GM21381 (cell line): ENCODE data around the gene NAALADL2.

Experiments
- ATAC-seq: cut with Tn5 transposase; IDR thresholded peaks from one replicate; pipeline ENCODE4 v1.9.1; 2021; ENCODE audit warnings: mild to moderate bottlenecking, moderate library complexity; ENCODE audit not compliant: unreplicated experiment

NAALADL2 gene

DNA sequence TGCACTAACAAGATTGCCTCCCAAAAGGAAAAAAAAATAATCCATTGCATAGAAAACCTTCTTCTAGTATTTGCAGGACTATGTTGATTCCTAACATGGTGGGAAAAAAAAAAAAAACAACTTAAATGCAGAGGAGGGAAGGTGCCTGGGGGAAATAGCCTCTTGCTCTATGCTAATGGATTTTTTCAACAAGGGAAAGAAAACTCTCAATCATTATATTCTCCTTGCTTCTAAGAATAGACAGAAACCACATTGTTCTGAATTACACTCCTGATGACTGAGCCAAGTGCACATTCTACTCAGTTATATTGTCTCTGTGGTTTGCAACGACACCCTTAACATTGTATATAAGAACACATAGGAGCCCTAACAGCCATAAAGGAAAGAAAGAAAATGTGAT is 760.2 kb downstream of the NAALADL2 start:
- no peak for ATAC-seq

DNA sequence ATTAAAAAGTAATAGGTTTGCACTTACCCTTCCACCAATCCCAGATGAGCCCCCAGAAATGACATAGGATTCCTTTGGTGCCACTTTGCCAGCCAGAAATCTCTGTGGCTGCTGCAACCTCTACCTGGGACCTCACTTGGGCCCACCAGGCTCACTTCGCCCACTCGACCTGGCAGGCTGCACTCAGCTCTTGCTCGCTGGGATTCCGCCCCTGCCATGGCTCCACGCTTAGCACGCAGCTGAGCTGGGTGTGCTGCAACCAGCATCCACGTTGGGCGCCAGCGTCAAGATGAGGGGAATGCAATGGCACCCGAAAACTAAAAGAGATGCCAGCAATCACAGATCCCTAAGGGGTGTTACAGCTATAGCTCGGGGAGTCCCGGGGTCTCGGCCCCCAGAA is 761.0 kb downstream of the NAALADL2 start:
- no peak for ATAC-seq

- ATAC-seq = no peak
These were observed 761.4 kb downstream of the NAALADL2 start for GRCh38 chr3:175620532-175620931.

GRCh38 chr3:175640958-175641357 is 781.8 kb downstream of the NAALADL2 start:
- no peak for ATAC-seq

DNA sequence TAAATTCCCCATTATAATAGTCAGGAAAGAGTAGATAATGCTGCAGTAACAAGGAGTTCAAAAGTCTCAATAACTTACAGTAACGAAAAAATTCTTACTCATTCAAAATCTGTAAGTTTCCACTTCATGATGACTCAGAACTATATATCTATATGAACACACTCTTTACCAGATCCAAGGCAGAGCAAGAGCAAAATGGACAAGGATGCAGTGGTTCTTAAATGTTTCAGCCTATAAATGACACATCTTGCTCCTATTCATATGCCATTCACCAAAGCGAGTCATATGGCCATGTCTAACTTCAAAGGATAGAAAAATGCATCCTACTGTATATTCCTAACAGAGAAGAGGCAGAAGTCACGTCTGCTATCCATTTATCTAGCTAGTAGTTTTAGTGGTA is 787.7 kb downstream of the NAALADL2 start:
- ATAC-seq = no peak

- ATAC-seq = no peak
These were observed 789.8 kb downstream of the NAALADL2 start for GRCh38 chr3:175648899-175649298.

- no peak for ATAC-seq
These were observed 792.6 kb downstream of the NAALADL2 start for GRCh38 chr3:175651716-175652115.

- ATAC-seq = no peak
These were observed 796.2 kb downstream of the NAALADL2 start for GRCh38 chr3:175655351-175655750.

GRCh38 chr3:175656461-175656860 is 797.3 kb downstream of the NAALADL2 start:
- ATAC-seq = no peak

- ATAC-seq = no peak
These were observed 800.7 kb downstream of the NAALADL2 start for GRCh38 chr3:175659670-175660350.

DNA sequence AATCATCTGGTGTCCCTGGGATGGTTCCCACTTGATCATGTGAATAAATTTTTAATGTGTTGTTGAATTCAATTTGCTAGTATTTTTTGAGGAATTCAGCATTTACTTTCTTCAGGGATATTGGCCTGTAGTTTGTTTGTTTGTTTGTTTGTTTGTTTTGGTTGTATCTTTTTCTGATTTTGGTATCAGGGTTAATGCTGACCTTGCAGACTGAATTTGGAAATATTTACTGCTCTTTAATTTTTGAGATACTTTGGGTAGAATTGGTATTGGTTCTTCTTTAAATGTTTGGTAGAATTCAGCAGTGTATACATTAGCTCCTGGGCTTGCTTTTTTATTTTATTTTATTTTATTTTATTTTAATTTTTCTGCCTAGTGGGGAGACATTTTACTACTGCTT is 803.7 kb downstream of the NAALADL2 start:
- no peak for ATAC-seq

DNA sequence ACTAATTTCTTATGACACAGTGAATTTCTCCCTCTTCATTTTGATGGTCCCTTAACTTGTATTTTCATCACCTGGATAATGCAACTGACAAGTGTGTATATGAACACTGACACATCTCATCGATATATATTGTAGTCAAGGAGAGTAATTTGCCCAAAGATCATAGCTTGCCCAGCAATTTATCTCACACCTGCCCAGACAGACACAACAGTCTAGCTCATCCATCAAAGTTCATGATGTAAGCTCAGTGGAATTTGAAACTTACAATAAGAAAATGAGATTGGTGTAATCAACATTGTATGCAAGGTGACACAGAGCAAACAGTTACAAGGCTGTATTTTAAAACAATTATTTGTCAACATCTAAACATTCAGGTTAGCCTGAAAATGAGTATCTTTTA is 805.8 kb downstream of the NAALADL2 start:
- ATAC-seq = no peak

DNA sequence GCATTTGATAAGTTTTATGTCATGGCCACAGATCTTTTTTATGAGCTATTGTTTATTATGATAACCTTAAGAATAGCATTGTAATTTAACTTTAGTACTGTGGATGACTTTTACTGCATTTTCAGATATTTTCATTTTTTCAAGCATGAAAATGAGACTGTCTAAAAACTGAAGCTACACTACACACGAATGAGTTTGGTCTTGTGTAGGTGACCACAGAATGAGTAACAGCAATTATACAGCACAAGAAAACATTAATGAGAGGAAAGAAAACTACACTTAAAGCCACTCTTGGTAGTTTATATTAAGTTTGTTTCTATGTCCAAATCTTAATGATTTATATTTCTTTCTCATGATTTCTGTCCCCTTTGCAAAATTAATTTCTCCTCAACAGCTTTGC is 809.2 kb downstream of the NAALADL2 start:
- no peak for ATAC-seq

DNA sequence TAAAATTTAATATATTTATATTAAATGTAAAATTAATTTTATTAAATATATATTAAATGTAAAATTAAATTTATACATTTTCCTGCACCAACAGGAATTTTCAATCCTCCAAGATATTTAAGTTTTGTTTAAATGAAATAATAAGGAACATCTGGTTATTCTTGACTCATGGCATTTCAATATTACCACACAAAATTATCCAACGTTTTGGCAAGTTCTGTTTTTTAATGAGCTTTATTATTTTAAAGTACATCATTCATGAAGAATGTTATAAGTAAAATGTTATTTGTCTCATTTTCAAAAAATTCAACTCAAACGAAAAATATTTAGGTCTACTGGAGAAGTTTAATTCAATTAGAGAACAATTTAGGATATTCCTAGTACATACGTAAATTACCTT is 811.4 kb downstream of the NAALADL2 start:
- no peak for ATAC-seq

GRCh38 chr3:175672119-175672689 is 813.1 kb downstream of the NAALADL2 start:
- ATAC-seq = no peak

DNA sequence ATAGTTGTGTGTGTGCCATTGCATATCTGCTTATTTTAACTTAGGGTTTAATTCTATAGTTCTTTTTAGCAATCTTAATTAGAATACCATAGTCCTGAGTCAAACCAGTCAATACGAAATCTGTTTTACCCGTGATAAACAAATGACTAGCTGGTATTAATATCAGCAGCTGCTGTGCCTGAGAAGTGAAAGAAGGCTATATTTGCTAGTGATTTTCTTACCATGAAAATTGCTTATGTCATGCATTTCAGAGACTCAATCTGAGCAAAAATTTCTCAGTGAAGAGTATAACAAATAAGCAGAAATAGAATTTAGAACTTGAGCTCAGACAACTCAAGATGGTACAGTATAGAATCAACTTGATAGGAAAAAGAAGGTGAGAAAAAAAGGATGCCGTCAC is 820.4 kb downstream of the NAALADL2 start:
- ATAC-seq = no peak

- no peak for ATAC-seq
These were observed 833.1 kb downstream of the NAALADL2 start for GRCh38 chr3:175692256-175692655.

GRCh38 chr3:175695251-175695650 is 836.1 kb downstream of the NAALADL2 start:
- no peak for ATAC-seq

GRCh38 chr3:175702956-175703355 is 843.8 kb downstream of the NAALADL2 start:
- no peak for ATAC-seq

DNA sequence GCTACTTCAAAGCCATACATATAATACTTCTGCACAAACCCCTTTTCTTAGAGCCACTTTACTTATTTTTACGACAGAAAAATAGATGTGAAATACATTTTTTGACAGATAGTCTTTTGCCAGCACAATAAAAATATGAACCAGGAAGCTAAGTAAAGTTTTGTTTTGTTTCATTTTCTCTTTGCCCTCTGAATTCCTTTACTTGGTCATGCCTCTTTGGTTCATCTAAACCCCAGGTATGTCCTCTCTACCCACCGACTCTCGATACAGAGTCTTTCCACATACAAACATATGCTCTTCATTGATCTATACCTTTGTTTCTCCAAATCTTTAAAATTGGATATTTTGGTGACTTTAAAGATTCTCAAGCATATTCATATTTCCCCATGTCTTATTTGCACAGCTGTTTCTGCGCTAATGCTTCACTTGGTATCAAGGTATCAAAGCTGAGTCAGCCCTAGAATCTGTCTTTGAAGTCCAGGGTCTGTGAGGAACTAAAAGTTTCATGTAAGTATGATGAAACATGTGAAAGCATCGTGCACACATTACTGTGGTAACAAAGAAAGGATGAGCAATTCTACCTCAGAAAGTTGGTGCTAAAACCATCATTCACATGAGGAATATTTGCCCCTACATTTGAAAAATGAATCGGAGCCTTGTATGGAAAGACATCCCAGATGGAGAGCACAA is 845.4 kb downstream of the NAALADL2 start:
- ATAC-seq = no peak

DNA sequence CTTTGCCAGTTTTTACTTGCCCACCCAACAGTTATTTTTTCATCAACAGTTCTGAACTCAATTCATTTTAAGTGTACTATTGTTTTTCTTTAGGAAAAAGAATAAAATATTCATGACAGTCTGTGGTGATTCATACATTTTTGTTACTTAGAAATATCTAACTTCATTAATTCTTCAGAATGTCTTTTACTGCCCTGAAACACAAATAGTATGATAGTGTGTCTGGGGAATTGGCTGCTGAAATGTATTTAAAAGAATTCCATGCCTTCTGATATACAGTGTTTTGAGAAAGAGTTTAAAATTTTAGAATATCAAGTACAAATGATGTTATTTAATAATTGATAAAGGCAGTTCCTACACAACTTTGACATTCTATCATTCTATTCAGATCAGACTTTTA is 854.1 kb downstream of the NAALADL2 start:
- no peak for ATAC-seq

DNA sequence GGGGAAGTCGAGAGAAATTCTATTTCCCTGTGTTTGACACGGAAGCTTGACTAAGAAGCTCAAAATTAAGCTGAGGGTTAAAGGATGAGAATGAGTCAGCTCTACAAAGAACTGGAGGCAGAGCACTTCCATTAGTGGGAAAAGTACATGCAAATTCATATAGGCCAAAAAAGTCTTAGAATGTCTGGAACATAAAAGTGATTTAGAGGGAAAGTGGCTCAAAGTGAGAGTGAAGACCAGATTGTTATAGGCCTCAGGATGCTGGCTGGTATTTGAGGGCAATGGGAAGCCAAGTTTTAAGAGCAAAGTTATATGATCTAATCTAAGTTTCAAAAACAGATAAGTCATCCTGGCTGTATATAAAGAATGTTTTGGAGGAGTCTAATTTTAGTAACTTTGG is 857.3 kb downstream of the NAALADL2 start:
- no peak for ATAC-seq
